H1 (cell line): ENCODE data around the gene CACNG7. TPM values are rescaled to one million over a fixed set of nuclear protein-coding genes. Genes with fewer than 3 reads are reported as not detected.

ENCODE experiments used
- ATF3 ChIP-seq: IDR thresholded peaks from 2 replicates; pipeline ENCODE4 v1.6.1; 2011; ENCODE audit warnings: low read depth, mild to moderate bottlenecking, low read length; ENCODE audit not compliant: insufficient read depth
- BACH1 ChIP-seq: IDR thresholded peaks from 2 replicates; pipeline ENCODE4 v1.6.1; 2012; ENCODE audit warnings: low read length, improper control_type of control experiment
- CHD1 ChIP-seq: IDR thresholded peaks from 2 replicates; pipeline ENCODE4 v1.6.1; 2012; ENCODE audit warnings: low read depth, low read length, improper control_type of control experiment
- CHD2 ChIP-seq: IDR thresholded peaks from 2 replicates; pipeline ENCODE4 v1.6.1; 2012; ENCODE audit warnings: low read length, improper control_type of control experiment
- CTBP2 ChIP-seq: IDR thresholded peaks from 2 replicates; pipeline ENCODE4 v1.7.0; 2011; ENCODE audit warnings: borderline replicate concordance, mild to moderate bottlenecking, moderate library complexity, mixed read lengths, low read length; ENCODE audit not compliant: insufficient read depth, insufficient read length
- GABPA ChIP-seq: IDR thresholded peaks from 2 replicates; pipeline ENCODE4 v1.6.1; 2011; ENCODE audit warnings: mild to moderate bottlenecking, low read length, moderate library complexity, borderline replicate concordance; ENCODE audit not compliant: insufficient read depth
- HDAC2 ChIP-seq, 2 experiments: fragments of 300-600 bp in 1 of 2; sonication (generic) in 1 of 2; IDR thresholded peaks; 2 replicates each; pipeline ENCODE4 v1.6.1; 2011 to 2012; ENCODE audit warnings: low read depth in 2 of 2, low read length in 2 of 2, mild to moderate bottlenecking in 2 of 2, moderate library complexity in 2 of 2, borderline replicate concordance in 1 of 2, inconsistent platforms in 1 of 2
- HDAC6 ChIP-seq: IDR thresholded peaks from one replicate; pipeline ENCODE4 v1.7.1; 2012; ENCODE audit warnings: low read depth, mild to moderate bottlenecking, inconsistent platforms, low read length, moderate library complexity
- MAFK ChIP-seq: IDR thresholded peaks from 2 replicates; pipeline ENCODE4 v1.6.1; 2012; ENCODE audit warnings: low read depth, mild to moderate bottlenecking, improper control_type of control experiment, low read length
- MAX ChIP-seq: IDR thresholded peaks from 2 replicates; pipeline ENCODE4 v1.6.1; 2012; ENCODE audit warnings: inconsistent platforms
- NRF1 ChIP-seq: IDR thresholded peaks from 2 replicates; pipeline ENCODE4 v1.6.1; 2011; ENCODE audit warnings: mild to moderate bottlenecking, low read depth, low read length, improper control_type of control experiment
- POU5F1 ChIP-seq: IDR thresholded peaks from 2 replicates; pipeline ENCODE4 v1.6.1; 2011; ENCODE audit warnings: low read depth, mild to moderate bottlenecking, low read length, moderate library complexity
- RAD21 ChIP-seq, 2 experiments: IDR thresholded peaks in 1 of 2; conservative IDR thresholded peaks in 1 of 2; 2 replicates each; pipeline ENCODE4 v1.6.1; 2011; ENCODE audit warnings: low read depth in 2 of 2, low read length in 2 of 2, improper control_type of control experiment in 1 of 2, inconsistent platforms in 1 of 2, mild to moderate bottlenecking in 1 of 2, moderate library complexity in 1 of 2
- RFX5 ChIP-seq: IDR thresholded peaks from 2 replicates; pipeline ENCODE4 v1.6.1; 2011; ENCODE audit warnings: low read depth, low read length, improper control_type of control experiment, borderline replicate concordance
- RNF2 ChIP-seq: fragments of 200-900, 300-1000 bp; sonication (generic); IDR thresholded peaks from 2 replicates; pipeline ENCODE4 v1.7.1; 2016; ENCODE audit warnings: borderline replicate concordance, low read depth, mild to moderate bottlenecking, antibody characterized with exemption, low read length; ENCODE audit not compliant: poor library complexity, severe bottlenecking; ENCODE audit errors: missing control alignments
- SIN3A ChIP-seq, 2 experiments: IDR thresholded peaks in 1 of 2; conservative IDR thresholded peaks in 1 of 2; 2 replicates each; pipeline ENCODE4 v1.6.1; 2011 to 2012; ENCODE audit warnings: low read length in 2 of 2, improper control_type of control experiment in 1 of 2, low read depth in 1 of 2, mild to moderate bottlenecking in 1 of 2
- SP1 ChIP-seq: IDR thresholded peaks from 2 replicates; pipeline ENCODE4 v1.6.1; 2011; ENCODE audit warnings: low read depth, low read length
- SRF ChIP-seq: IDR thresholded peaks from 2 replicates; pipeline ENCODE4 v1.6.1; 2011; ENCODE audit warnings: mild to moderate bottlenecking, low read depth, low read length, moderate library complexity
- TCF12 ChIP-seq: IDR thresholded peaks from 2 replicates; pipeline ENCODE4 v1.6.1; 2011; ENCODE audit warnings: low read depth, mild to moderate bottlenecking, low read length
- USF2 ChIP-seq: IDR thresholded peaks from 2 replicates; pipeline ENCODE4 v1.6.1; 2011; ENCODE audit warnings: low read length, improper control_type of control experiment
- polyA plus RNA-seq, 7 experiments: library from polyadenylated mRNA; depleted of rRNA in 3 of 7; stranded (reverse) in 5 of 7; unstranded in 2 of 7; fragments of >200 nt in 5 of 7; fragments of 200-250 nt in 2 of 7; gene quantifications; 1 replicate in 5 of 7; 2 replicates in 1 of 7; 4 replicates in 1 of 7; pipeline versions ENCODE4 v1.2.1 to v1.2.3, GENCODE V29; 2011 to 2013; ENCODE audit warnings: missing spikeins in 2 of 7, mixed read lengths in 2 of 7
- total RNA-seq: library from RNA; stranded (reverse); fragmentation: NEBNext Ultra II Directional; extraction: Animal tissue kit (Norgen Biotek cat#: 25700); gene quantifications from 2 replicates; pipeline ENCODE4 v1.2.1, GENCODE V29; 2021

The CACNG7 gene
- total and polyA plus RNA-seq, 2 of the 8 experiments (the other 6 are each of a cell fraction or from before 2014, with no cell fraction given), result 28.9 to 69.8 TPM

GRCh38 chr19:53868892-53869804 is 39.9 kb upstream of the CACNG7 start (continued):
- TF ChIP-seq SIN3A (conservative IDR thresholded peaks at IDR 0.05 in 1 of 2, IDR thresholded peaks at IDR 0.05 in 1 of 2; ENCODE audit: low read depth in 1 of 2, low read length in 2 of 2) (peak in 1 of 2 experiments; percentile 6; a peak in 1 of 4 replicates), CHD1 (no peak; the same call in 1 of the 2 replicates), TCF12 (peak; percentile 21; the same call in 1 of the 2 replicates), HDAC2 (IDR thresholded peaks at IDR 0.05; ENCODE audit: borderline replicate concordance in 1 of 2, low read depth in 2 of 2, low read length in 2 of 2) (peak; percentile 44 to 86; a peak in 3 of 4 replicates), CTBP2 (no peak), SP1 (no peak), MAFK (no peak), GABPA (no peak), CHD2 (no peak), RAD21 (IDR thresholded peaks at IDR 0.05 in 1 of 2, conservative IDR thresholded peaks at IDR 0.05 in 1 of 2; ENCODE audit: low read depth in 2 of 2, low read length in 2 of 2) (no peak), HDAC6 (no peak), ATF3 (no peak), RFX5 (no peak), MAX (peak; percentile 27; the same call in 1 of the 2 replicates), USF2 (no peak), RNF2 (no peak), POU5F1 (no peak), NRF1 (no peak), BACH1 (peak; percentile 85), SRF (peak; percentile 96)
